HepG2 (cell line): ENCODE data around the gene MAN2A2. TPM values are rescaled to one million over a fixed set of nuclear protein-coding genes. Genes with fewer than 3 reads are reported as not detected.

Experiments
- ARID5B ChIP-seq: IDR thresholded peaks from 2 replicates; pipeline ENCODE4 v1.4.0; 2020; ENCODE audit warnings: mild to moderate bottlenecking, missing genetic modification reagents
- ATAD3A ChIP-seq: sonication (generic); formaldehyde crosslinking; IDR thresholded peaks from 2 replicates; pipeline ENCODE4 v1.4.0; 2020; ENCODE audit warnings: missing genetic modification reagents
- ATF4 ChIP-seq, 2 experiments: fragments of 450-650 bp in 1 of 2; sonication (generic) in 1 of 2; formaldehyde crosslinking; IDR thresholded peaks; 2 replicates each; pipeline versions ENCODE4 v1.5.0 to v1.8.0; 2020 to 2022; ENCODE audit warnings: mild to moderate bottlenecking in 1 of 2, missing genetic modification reagents in 1 of 2
- CREM ChIP-seq, 2 experiments: sonication (generic) in 1 of 2; formaldehyde crosslinking in 1 of 2; IDR thresholded peaks; 2 replicates each; pipeline versions ENCODE4 v1.4.0 to v1.6.1; 2016 to 2020; ENCODE audit warnings: antibody characterized with exemption in 1 of 2, mild to moderate bottlenecking in 1 of 2, missing genetic modification reagents in 1 of 2
- DMTF1 ChIP-seq: sonication (generic); formaldehyde crosslinking; IDR thresholded peaks from 2 replicates; pipeline ENCODE4 v1.4.0; 2020; ENCODE audit warnings: mild to moderate bottlenecking, missing genetic modification reagents
- KDM2A ChIP-seq: sonication (generic); formaldehyde crosslinking; IDR thresholded peaks from 2 replicates; pipeline ENCODE4 v1.4.0; 2020; ENCODE audit warnings: low read depth, missing genetic modification reagents, borderline replicate concordance
- SMAD3 ChIP-seq: sonication (generic); formaldehyde crosslinking; IDR thresholded peaks from 2 replicates; pipeline ENCODE4 v1.4.0; 2020; ENCODE audit warnings: missing genetic modification reagents
- UBTF ChIP-seq: sonication (generic); formaldehyde crosslinking; IDR thresholded peaks from 2 replicates; pipeline ENCODE4 v1.4.0; 2020; ENCODE audit warnings: mild to moderate bottlenecking, missing genetic modification reagents
- ZHX2 ChIP-seq, 2 experiments: sonication (generic) in 1 of 2; formaldehyde crosslinking in 1 of 2; IDR thresholded peaks; 2 replicates each; pipeline versions ENCODE4 v1.6.1 to v1.9.0; 2014 to 2022; ENCODE audit warnings: antibody characterized with exemption in 1 of 2, borderline replicate concordance in 1 of 2, inconsistent platforms in 1 of 2, low read depth in 1 of 2, missing genetic modification reagents in 1 of 2
- ZNF556 ChIP-seq: sonication (generic); formaldehyde crosslinking; IDR thresholded peaks from 2 replicates; pipeline ENCODE4 v1.4.0; 2020; ENCODE audit warnings: mild to moderate bottlenecking, missing genetic modification reagents, borderline replicate concordance
- ZNF776 ChIP-seq: sonication (generic); formaldehyde crosslinking; IDR thresholded peaks from 2 replicates; pipeline ENCODE4 v1.4.0; 2020; ENCODE audit warnings: mild to moderate bottlenecking, missing genetic modification reagents
- polyA plus RNA-seq, 8 experiments: library from polyadenylated mRNA; depleted of rRNA in 3 of 8; stranded (reverse) in 7 of 8; unstranded in 1 of 8; fragments of >200 nt; fragmentation: Illumina TruSeq in 4 of 8; extraction: Trizol in 4 of 8; gene quantifications; 2 replicates each; pipeline versions ENCODE4 v1.2.1 to v1.2.3, GENCODE V29; 2011 to 2016; ENCODE audit warnings: low read depth in 4 of 8, missing spikeins in 1 of 8, mixed read lengths in 1 of 8; ENCODE audit not compliant: insufficient read depth in 1 of 8
- total RNA-seq, 5 experiments: library from RNA; depleted of rRNA; stranded (reverse); fragments of >200 nt; fragmentation: Illumina TruSeq; extraction: Trizol; gene quantifications; 2 replicates each; pipeline ENCODE4 v1.2.3, GENCODE V29; 2016; ENCODE audit warnings: low read depth in 1 of 5

The MAN2A2 gene
- total and polyA plus RNA-seq, 2 of the 13 experiments (the other 11 are each of a cell fraction or from before 2014, with no cell fraction given) = 17.5 to 51.5 TPM

- TF ChIP-seq ARID5B (CRISPR knock-in tag) (no peak), ZNF556 (0 out of 2 replicates have a peak, but pooled peaks have one; percentile 34), ATF4 (CRISPR knock-in tag; IDR thresholded peaks at IDR 0.05) (no peak), ATAD3A (CRISPR knock-in tag) (no peak), CREM (IDR thresholded peaks at IDR 0.05) (no peak), CREM (CRISPR knock-in tag; IDR thresholded peaks at IDR 0.05) (no peak), UBTF (CRISPR knock-in tag) (peak; percentile 57; the same call in 1 of the 2 replicates), ZHX2 (IDR thresholded peaks at IDR 0.05; ENCODE audit: low read depth) (no peak), ZHX2 (CRISPR knock-in tag; IDR thresholded peaks at IDR 0.05; ENCODE audit: borderline replicate concordance) (no peak), ZNF776 (CRISPR knock-in tag) (no peak), DMTF1 (CRISPR knock-in tag) (no peak), SMAD3 (no peak), KDM2A (CRISPR knock-in tag) (peak; percentile 34; the same call in 1 of the 2 replicates)
Measured at GRCh38 chr15:90871139-90871715, 31.9 kb upstream of the MAN2A2 start (continued).
